NCI-H345 (cell line): ENCODE results near the gene IQCK.

Source experiments
- DNase-seq: peaks from one replicate; lab custom pipeline; 2025; lab: John Stamatoyannopoulos, UW

IQCK gene

GRCh38 chr16:19804538-19805323, 86.7 kb downstream of the IQCK start:
- DNase-seq: peak; percentile 94

GRCh38 chr16:19805459-19806162, 87.5 kb downstream of the IQCK start:
- DNase-seq: no peak

GRCh38 chr16:19808061-19808641, 90.1 kb downstream of the IQCK start:
- DNase-seq: no peak

- no peak for DNase-seq
These were observed 91.1 kb downstream of the IQCK start for GRCh38 chr16:19809121-19809635.

- DNase-seq: no peak
These were observed 91.6 kb downstream of the IQCK start for GRCh38 chr16:19809693-19810092.

- no peak for DNase-seq
These were observed 93.0 kb downstream of the IQCK start for GRCh38 chr16:19810817-19811731.

- DNase-seq: no peak
These were observed 94.9 kb downstream of the IQCK start for GRCh38 chr16:19812986-19813385.

- DNase-seq: no peak
These were observed 97.3 kb downstream of the IQCK start for GRCh38 chr16:19815418-19815817.

GRCh38 chr16:19817122-19817521, 99.1 kb downstream of the IQCK start:
- no peak for DNase-seq

GRCh38 chr16:19817875-19818274, 99.8 kb downstream of the IQCK start:
- DNase-seq: no peak

GRCh38 chr16:19822533-19822932, 104.5 kb downstream of the IQCK start:
- DNase-seq: no peak

- DNase-seq: no peak
These were observed 105.3 kb downstream of the IQCK start for GRCh38 chr16:19823322-19823721.

GRCh38 chr16:19824216-19824615, 106.1 kb downstream of the IQCK start:
- DNase-seq: no peak

- no peak for DNase-seq
These were observed 112.0 kb downstream of the IQCK start for GRCh38 chr16:19829844-19830692.

GRCh38 chr16:19830902-19831560, 113.0 kb downstream of the IQCK start:
- DNase-seq: no peak

- no peak for DNase-seq
These were observed 113.6 kb downstream of the IQCK start for GRCh38 chr16:19831678-19832077.

GRCh38 chr16:19833176-19833575, 115.1 kb downstream of the IQCK start:
- DNase-seq: no peak

GRCh38 chr16:19833581-19833980, 115.5 kb downstream of the IQCK start:
- DNase-seq: no peak

- no peak for DNase-seq
These were observed 117.1 kb downstream of the IQCK start for GRCh38 chr16:19835196-19835595.

GRCh38 chr16:19835968-19836421, 117.9 kb downstream of the IQCK start:
- DNase-seq: no peak
